Right atrium auricular region (tissue), 2 donors: ENCODE data around the gene ARL5A. TPM values are rescaled to one million over a fixed set of nuclear protein-coding genes. Genes with fewer than 3 reads are reported as not detected.
A peak's percentile ranks its signal among the peaks of the same experiment; 100 is the strongest.

Source experiments
- DNase-seq: peaks from one replicate; pipeline ENCODE4 v3.0.0-alpha.2; 2019; ENCODE audit warnings: low spot score
- H3K27ac ChIP-seq, 2 donors: fragments of 200-600 bp; sonication (generic); 1 replicate in 1 of 2; 2 replicates in 1 of 2; pipeline ENCODE4 v1.5.1; 2016 to 2019
- H3K27me3 ChIP-seq, 2 donors: fragments of 200-600 bp; sonication (generic); one replicate each; pipeline versions ENCODE4 v1.5.1 to v1.6.0; 2017 to 2019
- H3K36me3 ChIP-seq: fragments of 200-600 bp; sonication (generic); one replicate; pipeline ENCODE4 v1.5.1; 2016
- H3K4me1 ChIP-seq, 2 donors: fragments of 200-600 bp; sonication (generic); one replicate each; pipeline versions ENCODE4 v1.5.1 to v1.6.0; 2017 to 2019
- H3K4me3 ChIP-seq, 2 donors: fragments of 200-600 bp; sonication (generic); 1 replicate in 1 of 2; 2 replicates in 1 of 2; pipeline ENCODE4 v1.5.1; 2017 to 2019; ENCODE audit warnings: mild to moderate bottlenecking in 1 of 2, moderate library complexity in 1 of 2
- H3K9me3 ChIP-seq, 2 donors: fragments of 200-600 bp; sonication (generic); one replicate each; pipeline ENCODE4 v1.5.1; 2019
- total RNA-seq, 2 donors: library from RNA; depleted of rRNA; stranded (reverse); fragments of >200 nt; gene quantifications; one replicate each; pipeline ENCODE4 v1.1.0, GENCODE V29; 2016
- TF ChIP-seq, protein P1 (sequence below), 2 donors: fragments of 200-600 bp; sonication (generic); IDR thresholded peaks; one replicate each; pipeline ENCODE4 v1.5.1; 2019; ENCODE audit warnings: antibody characterized with exemption in 2 of 2

The ARL5A gene
- total RNA-seq, 2 donors from 2014 or later: 69.3 to 82.1 TPM

DNA sequence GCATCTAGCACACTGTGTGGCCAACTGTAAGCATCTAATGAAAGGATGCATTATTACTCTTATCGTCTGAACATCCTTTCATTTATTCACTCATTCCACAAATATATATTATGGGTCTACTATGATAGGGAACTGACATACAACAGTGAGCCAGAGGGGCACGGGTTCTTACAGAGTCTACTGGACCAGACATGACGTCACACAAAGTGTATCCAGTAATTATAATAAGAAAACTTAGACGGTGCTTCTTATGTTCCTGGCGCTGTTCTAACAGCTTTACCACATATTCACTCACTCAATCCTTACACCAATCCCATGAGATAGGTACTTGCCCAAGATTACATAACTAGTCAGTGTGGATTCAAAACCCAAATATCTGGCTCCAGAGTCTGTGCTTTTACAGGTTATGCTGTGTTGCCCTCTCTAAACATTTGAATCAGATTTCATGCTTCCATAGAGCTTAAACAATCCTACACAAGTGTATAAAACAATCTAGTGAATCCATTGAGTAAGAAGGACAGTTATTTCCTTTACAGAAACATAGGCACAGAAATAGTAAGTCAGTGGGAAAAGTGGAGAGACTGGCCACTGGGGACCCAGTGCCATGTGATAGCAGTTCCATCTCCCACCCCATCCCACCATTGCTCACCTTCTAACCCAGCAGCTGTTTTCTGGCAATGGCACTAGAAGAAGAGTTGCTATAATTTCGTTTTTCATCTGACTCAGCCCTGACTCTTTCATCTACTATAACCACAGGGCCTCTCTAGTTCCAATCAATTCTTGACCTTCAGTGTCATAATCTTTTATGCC is 24.2 kb upstream of the ARL5A start:
- no peak for DNase-seq
- Histone ChIP-seq H3K27me3 (no peaks in the 10 kb centered on the region), H3K36me3 (no peaks in the 10 kb centered on the region), H3K27ac (peak overlapping the region in 1 of 2 donors; percentile 1), H3K9me3 (no peaks in the 10 kb centered on the region), H3K4me1 (no peaks in the 10 kb centered on the region), H3K4me3 (no peak overlapping the region)
- TF ChIP-seq, protein P1, sequence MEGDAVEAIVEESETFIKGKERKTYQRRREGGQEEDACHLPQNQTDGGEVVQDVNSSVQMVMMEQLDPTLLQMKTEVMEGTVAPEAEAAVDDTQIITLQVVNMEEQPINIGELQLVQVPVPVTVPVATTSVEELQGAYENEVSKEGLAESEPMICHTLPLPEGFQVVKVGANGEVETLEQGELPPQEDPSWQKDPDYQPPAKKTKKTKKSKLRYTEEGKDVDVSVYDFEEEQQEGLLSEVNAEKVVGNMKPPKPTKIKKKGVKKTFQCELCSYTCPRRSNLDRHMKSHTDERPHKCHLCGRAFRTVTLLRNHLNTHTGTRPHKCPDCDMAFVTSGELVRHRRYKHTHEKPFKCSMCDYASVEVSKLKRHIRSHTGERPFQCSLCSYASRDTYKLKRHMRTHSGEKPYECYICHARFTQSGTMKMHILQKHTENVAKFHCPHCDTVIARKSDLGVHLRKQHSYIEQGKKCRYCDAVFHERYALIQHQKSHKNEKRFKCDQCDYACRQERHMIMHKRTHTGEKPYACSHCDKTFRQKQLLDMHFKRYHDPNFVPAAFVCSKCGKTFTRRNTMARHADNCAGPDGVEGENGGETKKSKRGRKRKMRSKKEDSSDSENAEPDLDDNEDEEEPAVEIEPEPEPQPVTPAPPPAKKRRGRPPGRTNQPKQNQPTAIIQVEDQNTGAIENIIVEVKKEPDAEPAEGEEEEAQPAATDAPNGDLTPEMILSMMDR (IDR thresholded peaks at IDR 0.05): no peak

- no peaks in the 10 kb centered on the region for H3K4me1 ChIP-seq
- no peak overlapping the region for H3K4me3 ChIP-seq
- TF ChIP-seq, protein P1 (IDR thresholded peaks at IDR 0.05): no peak
- no peaks in the 10 kb centered on the region for H3K27me3 ChIP-seq
- no peak for DNase-seq
- H3K27ac ChIP-seq: peak overlapping the region in 1 of 2 donors; percentile 1
- H3K9me3 ChIP-seq: no peaks in the 10 kb centered on the region
- no peaks in the 10 kb centered on the region for H3K36me3 ChIP-seq
These were observed 23.5 kb upstream of the ARL5A start for GRCh38 chr2:151851761-151852160.

- no peak overlapping the region for H3K27ac ChIP-seq
- TF ChIP-seq, protein P1 (IDR thresholded peaks at IDR 0.05): no peak
- H3K9me3 ChIP-seq: no peaks in the 10 kb centered on the region
- no peaks in the 10 kb centered on the region for H3K27me3 ChIP-seq
- H3K4me3 ChIP-seq: no peak overlapping the region
- H3K4me1 ChIP-seq: peaks cover 0 to 15% of the 10 kb centered on the region in 2 donors
- no peaks in the 10 kb centered on the region for H3K36me3 ChIP-seq
- DNase-seq: no peak
These were observed 21.3 kb upstream of the ARL5A start for GRCh38 chr2:151849413-151850010.

- no peaks in the 10 kb centered on the region for H3K36me3 ChIP-seq
- H3K27me3 ChIP-seq: no peaks in the 10 kb centered on the region
- H3K9me3 ChIP-seq: no peaks in the 10 kb centered on the region
- no peak overlapping the region for H3K4me3 ChIP-seq
- H3K4me1 ChIP-seq: peaks cover 0 to 33% of the 10 kb centered on the region in 2 donors
- TF ChIP-seq, protein P1 (IDR thresholded peaks at IDR 0.05): no peak
- peak overlapping the region in 1 of 2 donors; percentile 82 for H3K27ac ChIP-seq
- no peak for DNase-seq
These were observed 17.7 kb upstream of the ARL5A start for GRCh38 chr2:151845884-151846283.

DNA sequence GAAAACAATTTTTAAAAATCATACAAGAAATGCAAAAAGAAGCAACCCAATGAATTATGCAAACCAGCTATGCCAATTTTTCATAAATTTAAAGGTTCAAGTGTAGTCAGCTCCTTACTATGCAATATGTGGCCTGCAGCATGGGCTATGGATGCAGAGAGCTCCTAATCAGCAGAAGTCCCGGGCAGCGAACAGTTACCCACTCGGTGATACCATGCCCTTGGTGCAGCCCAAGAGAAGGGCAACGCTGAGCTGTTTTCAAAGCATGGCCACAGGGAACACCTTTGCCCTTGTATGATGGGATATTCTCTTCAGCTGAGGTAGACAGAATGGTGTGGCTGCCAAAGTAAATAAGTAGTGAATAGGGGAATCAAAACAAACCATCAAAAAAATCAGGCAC is 17.3 kb upstream of the ARL5A start:
- H3K4me3 ChIP-seq: no peak overlapping the region
- no peaks in the 10 kb centered on the region for H3K36me3 ChIP-seq
- TF ChIP-seq, protein P1 (IDR thresholded peaks at IDR 0.05): no peak
- no peaks in the 10 kb centered on the region for H3K9me3 ChIP-seq
- H3K4me1 ChIP-seq: peaks cover 0 to 33% of the 10 kb centered on the region in 2 donors
- peak overlapping the region in 1 of 2 donors; percentile 82 for H3K27ac ChIP-seq
- no peak for DNase-seq
- H3K27me3 ChIP-seq: no peaks in the 10 kb centered on the region
